B cell (primary cell): ENCODE measurements around the gene MVD. TPM values are rescaled to one million over a fixed set of nuclear protein-coding genes. Genes with fewer than 3 reads are reported as not detected.
A peak's percentile ranks its signal among the peaks of the same experiment; 100 is the strongest.

ENCODE experiments used
- ATAC-seq: fragments of 200-7000 bp; cut with Tn5 transposase; one replicate; pipeline ENCODE4 v1.10.0; 2021; ENCODE audit warnings: low read depth, mild to moderate bottlenecking, moderate number of reproducible peaks, moderate library complexity
- CTCF ChIA-PET: fragments of 350-600 bp; sonication (Branson Sonifier 250); formaldehyde crosslinking; loops from one replicate; lab custom pipeline; 2021; ENCODE audit warnings: antibody characterized with exemption, inconsistent platforms; lab: Charles Lee
- POLR2A ChIA-PET: fragments of 350-600 bp; sonication (Branson Sonifier 250); formaldehyde crosslinking; loops from one replicate; lab custom pipeline; 2021; ENCODE audit warnings: antibody characterized with exemption; lab: Charles Lee
- DNase-seq: peaks from one replicate; pipeline ENCODE4 v3.0.0; 2013
- H2AFZ ChIP-seq: 2 replicates; pipeline ENCODE4 v1.6.1; 2012; ENCODE audit warnings: mild to moderate bottlenecking, low read depth, low read length; ENCODE audit not compliant: insufficient read depth, poor library complexity, severe bottlenecking
- H3K27ac ChIP-seq, 2 donors: 1 replicate in 1 of 2; 2 replicates in 1 of 2; pipeline ENCODE4 v1.5.1; 2012 to 2013; ENCODE audit warnings: low read length in 2 of 2, mild to moderate bottlenecking in 2 of 2, moderate library complexity in 1 of 2
- H3K27me3 ChIP-seq, 4 experiments: fragments of 200-600 bp in 1 of 4; sonication (generic) in 1 of 4; replicated peaks in 1 of 4; 1 replicate in 2 of 4; 2 replicates in 2 of 4; pipeline versions ENCODE4 v1.6.1 to v1.7.0; 2013 to 2016; ENCODE audit warnings: low read length in 3 of 4, mild to moderate bottlenecking in 2 of 4, mixed read lengths in 1 of 4, moderate library complexity in 1 of 4; ENCODE audit not compliant: insufficient read depth in 4 of 4, control insufficient read depth in 3 of 4; ENCODE audit errors: control extremely low read depth in 1 of 4
- H3K36me3 ChIP-seq, 2 experiments: replicated peaks in 1 of 2; 1 replicate in 1 of 2; 2 replicates in 1 of 2; pipeline versions ENCODE4 v1.6.1 to v1.7.1; 2013; ENCODE audit warnings: low read length in 1 of 2; ENCODE audit not compliant: insufficient read depth in 2 of 2, control insufficient read depth in 1 of 2; ENCODE audit errors: control extremely low read depth in 1 of 2, extremely low read depth in 1 of 2
- H3K4me1 ChIP-seq, 2 donors: fragments of 200-600 bp in 1 of 2; sonication (generic) in 1 of 2; 1 replicate in 1 of 2; 2 replicates in 1 of 2; pipeline versions ENCODE4 v1.5.1 to v1.6.1; 2013 to 2017; ENCODE audit warnings: low read length in 2 of 2; ENCODE audit not compliant: control insufficient read depth in 2 of 2, insufficient read depth in 2 of 2
- H3K4me2 ChIP-seq: replicated peaks from 2 replicates; pipeline ENCODE3; 2012; ENCODE audit warnings: mild to moderate bottlenecking, low read depth, low read length; ENCODE audit not compliant: poor library complexity, severe bottlenecking
- H3K4me3 ChIP-seq, 5 experiments: fragments of 200-600 bp in 1 of 5; sonication (generic) in 1 of 5; 1 replicate in 3 of 5; 2 replicates in 2 of 5; pipeline versions ENCODE4 v1.5.1 to v1.7.0; 2011 to 2016; ENCODE audit warnings: low read length in 4 of 5, mild to moderate bottlenecking in 4 of 5, low read depth in 2 of 5, control low read depth in 1 of 5, moderate library complexity in 1 of 5; ENCODE audit not compliant: insufficient read depth in 1 of 5; ENCODE audit errors: control extremely low read depth in 1 of 5, extremely low read depth in 1 of 5
- H3K79me2 ChIP-seq: fragments of 200-600 bp; sonication (generic); one replicate; pipeline ENCODE4 v1.6.0; 2016; ENCODE audit warnings: low read length; ENCODE audit not compliant: control insufficient read depth, insufficient read depth
- H3K9ac ChIP-seq: fragments of 200-600 bp; sonication (generic); 2 replicates; pipeline ENCODE4 v1.6.1; 2017; ENCODE audit warnings: mild to moderate bottlenecking, low read length, moderate library complexity
- H3K9me3 ChIP-seq, 3 donors: one replicate each; pipeline versions ENCODE4 v1.6.1 to v1.7.1; 2013; ENCODE audit warnings: low read length in 2 of 3; ENCODE audit not compliant: control insufficient read depth in 2 of 3, insufficient read depth in 1 of 3; ENCODE audit errors: control extremely low read depth in 1 of 3
- H4K20me1 ChIP-seq: 2 replicates; pipeline ENCODE4 v1.6.0; 2012; ENCODE audit warnings: mild to moderate bottlenecking, low read length; ENCODE audit not compliant: insufficient read depth, control insufficient read depth, poor library complexity, severe bottlenecking
- H3K27ac Mint-ChIP-seq: one replicate; pipeline ENCODE4 v1.8.0; 2021; ENCODE audit warnings: mixed read lengths
- H3K27me3 Mint-ChIP-seq: one replicate; pipeline ENCODE4 v1.8.0; 2021; ENCODE audit warnings: mixed read lengths
- H3K4me1 Mint-ChIP-seq: one replicate; pipeline ENCODE4 v1.8.0; 2021; ENCODE audit warnings: mixed read lengths
- H3K4me3 Mint-ChIP-seq: one replicate; pipeline ENCODE4 v1.8.0; 2021; ENCODE audit warnings: mixed read lengths
- H3K9me3 Mint-ChIP-seq: one replicate; pipeline ENCODE4 v1.8.0; 2022; ENCODE audit warnings: mixed read lengths; ENCODE audit not compliant: insufficient read depth
- CTCF ChIP-seq: fragments of 200-600 bp; IDR thresholded peaks from one replicate; pipeline ENCODE4 v1.8.0; 2022; ENCODE audit warnings: antibody characterized with exemption, mild to moderate bottlenecking
- EZH2 ChIP-seq: IDR thresholded peaks from 2 replicates; pipeline ENCODE4 v1.6.1; 2012; ENCODE audit warnings: borderline replicate concordance, low read depth, mild to moderate bottlenecking, moderate library complexity, low read length; ENCODE audit not compliant: insufficient read depth, poor library complexity, severe bottlenecking
- WGBS: methylation state at CpG from one replicate; pipeline ENCODE4 v1.1.5; 2013; ENCODE audit warnings: missing lambda C conversion rate; ENCODE audit not compliant: insufficient coverage; 5-methylcytosine and 5-hydroxymethylcytosine counted together
- intact Hi-C: fragments of 100-400 bp; cut with micrococcal nuclease; formaldehyde crosslinking; loops from one replicate; pipeline ENCODE4 v1.10.0; 2022
- polyA plus RNA-seq: library from polyadenylated mRNA; depleted of rRNA; stranded (reverse); fragments of >200 nt; gene quantifications from 2 replicates; pipeline ENCODE4 v1.2.3, GENCODE V29; 2012
- total RNA-seq, 2 donors: library from RNA; stranded (reverse); fragments of 120-200 nt in 1 of 2; gene quantifications; 1 replicate in 1 of 2; 2 replicates in 1 of 2; pipeline versions ENCODE4 v1.2.3 to v1.2.4, GENCODE V29; 2013 to 2022

MVD gene
- total and polyA plus RNA-seq, 2 donors (not counting 1 experiment from before 2014, with no cell fraction given), result 40.9 to 95.4 TPM

DNA sequence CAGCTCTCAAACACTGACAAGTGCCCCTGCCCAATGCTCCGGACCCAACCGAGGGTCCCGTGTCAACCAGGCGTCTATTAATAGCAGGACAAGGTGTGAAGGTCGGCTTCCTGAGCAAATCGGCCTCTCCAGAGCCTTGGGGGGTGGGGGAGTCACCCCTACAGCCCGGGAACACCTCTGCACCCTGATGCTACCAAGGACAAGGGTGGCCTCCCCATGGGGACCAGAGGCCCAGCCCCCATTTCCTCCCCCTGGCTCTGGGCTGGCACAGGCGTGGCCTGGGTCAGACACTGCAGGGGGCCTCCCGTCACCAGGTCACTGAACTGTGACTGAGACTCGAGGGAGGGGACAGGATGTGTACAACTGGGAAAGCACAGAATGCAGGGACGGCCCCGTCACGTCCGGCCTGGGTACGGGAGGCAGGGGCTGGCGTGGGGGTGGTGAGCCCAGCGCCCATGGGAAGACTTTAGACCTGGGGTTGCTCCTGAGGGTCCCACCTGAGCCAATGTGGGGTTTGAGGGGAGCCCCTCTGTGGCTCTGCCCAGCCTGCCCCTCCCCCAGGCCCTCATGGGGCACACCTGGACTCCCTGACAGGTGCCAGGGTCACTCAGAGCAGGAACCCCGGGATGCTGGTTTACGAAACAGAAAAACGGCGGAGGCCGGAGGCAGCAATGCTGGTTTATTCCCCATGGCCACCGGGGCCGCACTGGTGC is 11.5 kb downstream of the MVD start:
- no peaks in the 10 kb centered on the region for H3K27me3 Mint-ChIP-seq
- no peaks in the 10 kb centered on the region for H3K9me3 Mint-ChIP-seq
- ChIA-PET CTCF (interaction anchor here (1.4 to 2.9 kb wide), 3 partner anchors 18 to 164 kb away, joined by 3 to 6 read pairs (median 4); no protein-coding TSS in a partner anchor), POLR2A (interaction anchor here (0.6 to 3.4 kb wide), 7 partner anchors 11 to 152 kb away, joined by 3 to 32 read pairs (median 6); partner anchors contain the start of genes IL17C, MVD and ZC3H18)
- H3K4me3 Mint-ChIP-seq, result peak overlapping the region; percentile 96
- H3K27ac Mint-ChIP-seq, result peak overlapping the region; percentile 98
- Histone ChIP-seq H3K36me3 (peaks cover 0 to 40% of the 10 kb centered on the region in 2 experiments), H3K4me1 (peaks cover 45 to 59% of the 10 kb centered on the region in 2 donors), H3K4me2 (peak overlapping the region; percentile 99), H4K20me1 (peaks cover 49% of the 10 kb centered on the region), H3K79me2 (peaks cover 54% of the 10 kb centered on the region), H3K9ac (peak overlapping the region; percentile 92), H2AFZ (peak overlapping the region; percentile 59), H3K27ac (peak overlapping the region; percentile 98 to 99), H3K27me3 (no peaks in the 10 kb centered on the region), H3K4me3 (peak overlapping the region; percentile 58 to 98 (median 92)), H3K9me3 (no peaks in the 10 kb centered on the region)
- ATAC-seq (peak; percentile 83), DNase-seq (peak; percentile 93)
- intact Hi-C loops, result loop anchor here (1.0 kb wide), 9 partner anchors 12 to 520 kb away; partner anchors contain the start of genes CDH15, CTU2, IL17C and MVD
- peaks cover 41% of the 10 kb centered on the region for H3K4me1 Mint-ChIP-seq
- no peak for TF ChIP-seq CTCF
- TF ChIP-seq EZH2, result no peak
- 20% methylated on average over 19 of the region's 24 CpGs for WGBS
